GM12801 (cell line): ENCODE results near the gene GRIN1.

Experiments used
- TF ChIP-seq, protein P1 (sequence below): IDR thresholded peaks from one replicate; pipeline ENCODE4 v1.5.1; 2011; ENCODE audit warnings: control low read depth; ENCODE audit not compliant: insufficient read length; ENCODE audit errors: extremely low read depth

GRIN1 gene

DNA sequence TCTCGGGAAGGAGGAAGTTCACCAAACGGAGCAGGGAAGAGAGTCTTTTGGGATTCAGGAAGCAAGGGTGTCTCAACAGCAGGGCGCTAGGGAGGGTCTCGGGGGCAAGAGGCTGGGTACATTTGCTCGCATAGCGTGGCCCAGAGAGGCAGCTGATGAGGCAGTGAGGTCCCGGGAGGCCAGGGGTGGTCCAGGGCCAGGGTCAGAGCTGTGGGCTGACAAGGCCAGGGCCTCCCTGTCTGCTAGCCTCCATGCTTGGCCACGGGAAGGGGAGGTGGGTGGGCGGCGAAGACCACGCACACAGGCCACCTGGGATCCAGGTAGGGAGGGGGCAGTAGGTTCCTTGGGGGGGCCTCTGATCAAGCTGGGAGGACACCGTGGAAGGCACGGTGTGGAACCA is 72.6 kb downstream of the GRIN1 start:
- TF ChIP-seq, protein P1, sequence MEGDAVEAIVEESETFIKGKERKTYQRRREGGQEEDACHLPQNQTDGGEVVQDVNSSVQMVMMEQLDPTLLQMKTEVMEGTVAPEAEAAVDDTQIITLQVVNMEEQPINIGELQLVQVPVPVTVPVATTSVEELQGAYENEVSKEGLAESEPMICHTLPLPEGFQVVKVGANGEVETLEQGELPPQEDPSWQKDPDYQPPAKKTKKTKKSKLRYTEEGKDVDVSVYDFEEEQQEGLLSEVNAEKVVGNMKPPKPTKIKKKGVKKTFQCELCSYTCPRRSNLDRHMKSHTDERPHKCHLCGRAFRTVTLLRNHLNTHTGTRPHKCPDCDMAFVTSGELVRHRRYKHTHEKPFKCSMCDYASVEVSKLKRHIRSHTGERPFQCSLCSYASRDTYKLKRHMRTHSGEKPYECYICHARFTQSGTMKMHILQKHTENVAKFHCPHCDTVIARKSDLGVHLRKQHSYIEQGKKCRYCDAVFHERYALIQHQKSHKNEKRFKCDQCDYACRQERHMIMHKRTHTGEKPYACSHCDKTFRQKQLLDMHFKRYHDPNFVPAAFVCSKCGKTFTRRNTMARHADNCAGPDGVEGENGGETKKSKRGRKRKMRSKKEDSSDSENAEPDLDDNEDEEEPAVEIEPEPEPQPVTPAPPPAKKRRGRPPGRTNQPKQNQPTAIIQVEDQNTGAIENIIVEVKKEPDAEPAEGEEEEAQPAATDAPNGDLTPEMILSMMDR: no peak

DNA sequence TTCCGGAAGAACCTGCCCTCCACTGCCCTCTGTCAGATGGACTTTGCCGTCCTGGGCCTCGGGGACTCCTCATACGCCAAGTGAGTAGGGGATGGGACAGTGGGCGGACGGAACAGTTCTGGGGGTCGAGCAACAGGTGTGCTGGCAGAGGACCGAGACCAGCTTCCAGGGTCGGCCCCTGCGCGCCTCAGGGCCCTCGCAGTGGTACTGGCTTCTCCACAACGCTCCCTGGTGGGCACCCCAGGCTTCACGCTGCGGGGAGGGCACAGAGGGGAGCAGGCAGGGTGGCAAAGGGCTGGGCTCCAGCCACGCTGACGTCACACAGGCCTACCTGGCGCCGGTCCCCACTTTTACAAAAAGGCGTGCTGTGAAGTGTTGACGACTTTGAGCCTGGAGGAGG is 73.6 kb downstream of the GRIN1 start:
- TF ChIP-seq, protein P1: no peak

DNA sequence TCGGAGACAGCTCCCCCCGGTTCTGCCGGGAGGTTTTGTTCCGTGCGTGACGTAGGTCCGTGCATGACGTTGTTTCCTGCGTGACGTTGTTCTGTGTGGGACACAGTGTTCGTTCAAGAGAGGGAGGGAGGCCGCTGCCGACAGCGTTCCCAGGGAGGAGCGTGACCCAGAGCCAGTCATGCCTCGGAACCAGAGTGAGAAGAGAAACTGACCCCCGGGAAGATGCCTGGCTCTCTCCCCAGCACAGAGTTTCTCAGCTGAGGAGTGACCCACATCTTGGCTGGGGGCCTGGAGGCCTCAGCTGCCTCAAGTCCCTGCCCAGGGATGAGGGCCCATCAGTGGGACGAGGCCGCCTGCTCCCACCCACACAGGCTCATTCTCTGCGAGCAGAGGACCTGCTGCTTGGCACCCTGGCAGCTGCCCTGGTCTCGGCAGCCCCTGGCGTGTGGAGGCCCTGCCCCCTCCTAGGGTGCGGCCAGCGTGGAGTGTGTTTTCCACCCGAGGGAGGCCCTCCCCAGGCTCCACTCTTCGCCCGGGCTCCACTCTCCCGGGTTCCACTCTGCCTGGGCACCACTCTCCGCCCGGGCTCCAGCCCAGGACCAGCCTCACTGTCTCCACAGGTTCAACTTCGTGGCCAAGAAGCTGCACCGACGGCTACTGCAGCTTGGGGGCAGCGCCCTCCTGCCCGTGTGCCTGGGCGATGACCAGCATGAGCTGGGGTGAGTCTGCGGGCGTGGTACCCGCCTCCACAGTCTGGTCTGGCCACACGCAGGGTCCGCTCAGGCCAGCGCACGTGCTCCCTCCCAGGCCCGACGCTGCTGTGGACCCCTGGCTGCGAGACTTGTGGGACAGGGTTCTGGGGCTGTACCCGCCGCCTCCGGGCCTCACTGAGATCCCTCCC is 74.5 kb downstream of the GRIN1 start:
- TF ChIP-seq, protein P1: no peak

DNA sequence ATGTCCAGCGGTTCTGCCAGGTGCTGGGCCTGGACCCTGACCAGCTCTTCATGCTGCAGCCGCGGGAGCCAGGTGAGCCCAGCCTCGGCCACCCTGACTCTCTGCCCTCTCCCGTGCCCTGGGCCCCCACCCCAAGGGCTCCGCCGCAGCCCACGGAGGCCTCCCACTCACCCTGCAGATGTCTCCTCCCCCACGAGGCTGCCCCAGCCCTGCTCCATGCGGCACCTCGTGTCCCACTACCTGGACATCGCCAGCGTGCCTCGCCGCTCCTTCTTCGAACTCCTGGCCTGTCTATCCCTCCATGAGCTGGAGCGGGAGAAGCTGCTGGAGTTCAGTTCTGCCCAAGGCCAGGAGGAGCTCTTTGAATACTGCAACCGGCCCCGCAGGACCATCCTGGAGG is 75.7 kb downstream of the GRIN1 start:
- TF ChIP-seq, protein P1: no peak

DNA sequence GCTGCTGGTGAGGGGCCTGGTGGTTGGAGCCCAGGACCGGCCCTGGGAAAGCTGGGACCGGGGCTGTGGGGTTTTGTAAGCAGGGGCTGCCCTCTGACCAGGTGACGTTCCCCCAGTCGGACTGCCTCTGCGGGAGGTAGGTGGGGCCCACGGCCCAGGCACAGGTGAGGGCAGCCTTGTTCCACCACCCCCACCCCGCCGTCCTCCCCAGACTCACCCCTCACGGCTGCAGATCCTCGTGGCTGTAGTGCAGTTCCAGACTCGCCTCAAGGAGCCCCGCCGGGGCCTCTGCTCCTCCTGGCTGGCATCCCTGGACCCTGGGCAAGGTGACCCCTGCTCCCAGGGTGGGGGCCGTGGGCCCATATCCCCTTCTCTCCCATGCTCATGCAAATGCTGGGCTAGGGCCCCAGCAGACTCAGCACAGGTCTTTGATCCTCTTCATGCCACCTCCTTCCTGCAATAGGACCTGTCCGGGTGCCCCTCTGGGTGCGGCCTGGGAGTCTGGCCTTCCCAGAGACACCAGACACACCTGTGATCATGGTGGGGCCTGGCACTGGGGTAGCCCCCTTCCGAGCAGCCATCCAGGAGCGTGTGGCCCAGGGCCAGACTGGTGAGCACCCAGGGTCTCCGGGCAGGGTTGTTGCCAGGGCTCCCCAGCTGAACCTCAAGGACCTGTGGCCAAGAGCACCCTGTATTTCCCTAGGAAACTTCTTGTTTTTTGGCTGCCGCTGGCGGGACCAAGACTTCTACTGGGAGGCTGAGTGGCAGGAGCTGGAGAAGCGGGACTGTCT is 76.4 kb downstream of the GRIN1 start:
- TF ChIP-seq, protein P1: no peak

DNA sequence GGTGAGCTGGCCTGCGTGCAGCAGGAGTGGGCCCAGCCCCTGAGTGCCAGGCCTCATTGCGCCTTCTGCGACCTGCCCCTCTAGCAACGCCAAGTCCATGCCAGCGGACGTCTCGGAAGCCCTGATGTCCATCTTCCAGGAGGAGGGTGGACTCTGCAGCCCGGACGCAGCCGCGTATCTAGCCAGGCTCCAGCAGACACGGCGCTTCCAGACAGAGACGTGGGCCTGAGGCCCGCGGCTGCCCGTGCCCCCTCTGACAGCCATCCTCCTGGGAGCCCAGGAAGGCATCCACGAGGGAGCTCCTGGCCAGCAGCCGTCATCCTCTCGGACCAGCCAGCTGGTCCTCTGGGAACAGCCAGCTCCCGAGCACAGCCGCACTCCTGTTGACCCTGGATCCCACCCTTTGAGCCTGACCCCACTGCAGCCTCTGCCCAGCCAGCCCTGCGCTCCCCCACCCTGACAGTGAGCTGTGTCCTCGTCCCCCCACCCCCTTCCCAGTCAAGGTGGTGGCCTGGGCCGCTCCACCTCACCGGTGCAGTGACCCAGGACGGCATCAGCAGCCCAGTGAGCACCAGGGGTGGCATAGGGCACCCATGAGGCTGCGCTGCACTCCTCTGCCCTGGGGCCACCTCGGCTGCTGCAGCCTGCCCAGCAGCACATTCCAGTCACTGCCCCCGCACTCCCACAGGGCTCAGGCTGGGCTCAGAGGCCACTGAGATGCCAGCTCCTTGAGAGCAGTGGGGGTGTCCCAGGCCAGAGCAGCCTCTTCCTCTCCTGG is 77.4 kb downstream of the GRIN1 start:
- TF ChIP-seq, protein P1: no peak
